K562 (cell line): ENCODE results near the gene GLRA1.

Source experiments
- CTCF ChIP-seq, 3 experiments: IDR thresholded peaks in 2 of 3; conservative IDR thresholded peaks in 1 of 3; 2 replicates each; pipeline ENCODE4 v1.5.1; 2011 to 2012; ENCODE audit warnings: low read length in 3 of 3, mild to moderate bottlenecking in 3 of 3, control low read depth in 2 of 3, improper control_type of control experiment in 1 of 3, inconsistent platforms in 1 of 3, low read depth in 1 of 3, mixed read lengths in 1 of 3, moderate library complexity in 1 of 3; ENCODE audit not compliant: insufficient read depth in 2 of 3
- EGR1 ChIP-seq: fragments of 450-650 bp; conservative IDR thresholded peaks from 2 replicates; pipeline ENCODE4 v1.6.1; 2017; ENCODE audit warnings: mild to moderate bottlenecking
- MAFF ChIP-seq: IDR thresholded peaks from 2 replicates; pipeline ENCODE4 v1.6.1; 2012; ENCODE audit warnings: low read length, improper control_type of control experiment
- MAZ ChIP-seq, 2 experiments: fragments of 450-650 bp in 1 of 2; sonication (generic) in 1 of 2; formaldehyde crosslinking; IDR thresholded peaks in 1 of 2; conservative IDR thresholded peaks in 1 of 2; 2 replicates each; pipeline versions ENCODE4 v1.4.0 to v1.5.0; 2020; ENCODE audit warnings: mild to moderate bottlenecking in 1 of 2, missing genetic modification reagents in 1 of 2

GRCh38 chr5:151885138-151885908 lies 39.3 kb downstream of the GLRA1 start:
- TF ChIP-seq MAZ (CRISPR knock-in tag; conservative IDR thresholded peaks at IDR 0.05 in 1 of 2, IDR thresholded peaks at IDR 0.05 in 1 of 2), result no peak
- no peak for TF ChIP-seq EGR1
- no peak for TF ChIP-seq CTCF (IDR thresholded peaks at IDR 0.05 in 2 of 3, conservative IDR thresholded peaks at IDR 0.05 in 1 of 3; ENCODE audit: insufficient read depth in 2 of 3, low read depth in 1 of 3, low read length in 3 of 3)
- no peak for TF ChIP-seq MAFF
